Upper lobe of left lung (tissue), 6 donors: ENCODE results near the gene BANF2. TPM values are rescaled to one million over a fixed set of nuclear protein-coding genes. Genes with fewer than 3 reads are reported as not detected.

ENCODE experiments used
- ATAC-seq, 2 donors: fragments of 200-7000 bp; cut with Tn5 transposase; one replicate each; pipeline ENCODE4 v1.9.1; 2022; ENCODE audit warnings: mild to moderate bottlenecking in 2 of 2, moderate library complexity in 2 of 2; ENCODE audit not compliant: low FRiP score in 2 of 2
- DNase-seq, 2 donors: peaks; one replicate each; pipeline ENCODE4 v3.0.0-alpha.2; 2019 to 2020
- H3K27ac ChIP-seq, 4 donors: fragments of 200-600 bp; sonication (generic); one replicate each; pipeline ENCODE4 v1.5.1; 2016 to 2019
- H3K27me3 ChIP-seq, 4 donors: fragments of 200-600 bp; sonication (generic); one replicate each; pipeline ENCODE4 v1.5.1; 2017 to 2019
- H3K36me3 ChIP-seq, 4 donors: fragments of 200-600 bp; sonication (generic); one replicate each; pipeline ENCODE4 v1.5.1; 2016 to 2019
- H3K4me1 ChIP-seq, 4 donors: fragments of 200-600 bp; sonication (generic); one replicate each; pipeline ENCODE4 v1.5.1; 2018 to 2019
- H3K4me3 ChIP-seq, 4 donors: fragments of 200-600 bp; sonication (generic); one replicate each; pipeline ENCODE4 v1.5.1; 2017 to 2019; ENCODE audit warnings: mild to moderate bottlenecking in 2 of 4, moderate library complexity in 1 of 4
- H3K9me3 ChIP-seq, 4 donors: fragments of 200-600 bp; sonication (generic); one replicate each; pipeline ENCODE4 v1.5.1; 2018 to 2019
- CTCF ChIP-seq, 6 experiments: fragments of 450-650 bp in 4 of 6; fragments of 200-600 bp in 2 of 6; sonication (generic) in 2 of 6; IDR thresholded peaks; one replicate each; pipeline ENCODE4 v1.5.1; 2016 to 2019; ENCODE audit warnings: antibody characterized with exemption in 6 of 6
- EP300 ChIP-seq, 4 donors: sonication (generic); formaldehyde crosslinking; IDR thresholded peaks; one replicate each; pipeline ENCODE4 v1.5.1; 2017; ENCODE audit warnings: antibody characterized with exemption in 4 of 4, control low read depth in 2 of 4
- POLR2A ChIP-seq, 4 donors: fragments of 450-650 bp; IDR thresholded peaks; one replicate each; pipeline ENCODE4 v1.5.1; 2016 to 2017; ENCODE audit warnings: antibody characterized with exemption in 4 of 4, mild to moderate bottlenecking in 2 of 4
- POLR2AphosphoS5 ChIP-seq, 2 donors: sonication (generic); formaldehyde crosslinking; IDR thresholded peaks; one replicate each; pipeline ENCODE4 v1.5.1; 2017; ENCODE audit warnings: antibody characterized with exemption in 2 of 2
- WGBS, 2 donors: methylation state at CpG; one replicate each; pipeline ENCODE4 v1.1.5; 2017 to 2018; 5-methylcytosine and 5-hydroxymethylcytosine counted together
- total RNA-seq, 6 donors: library from RNA; depleted of rRNA in 4 of 6; stranded (reverse); fragments of >200 nt in 4 of 6; gene quantifications; one replicate each; pipeline versions ENCODE4 v1.1.0 to v1.2.1, GENCODE V29; 2016 to 2021
- donor health status: DM: no; HTN: no; CAD: no; lungs with moderate emphysema.
- donor health status: DM: no; HTN: yes; CAD: no; lungs with severe emphysema.

The BANF2 gene
- total RNA-seq, 6 donors from 2014 or later: not detected

- Histone ChIP-seq H3K36me3 (no peaks in the 10 kb centered on the region), H3K27me3 (no peaks in the 10 kb centered on the region), H3K27ac (no peak overlapping the region), H3K9me3 (no peaks in the 10 kb centered on the region), H3K4me3 (no peak overlapping the region), H3K4me1 (peaks cover 0 to 5% (median 0%) of the 10 kb centered on the region in 4 donors)
- no peak for DNase-seq
- ATAC-seq: no peak
- TF ChIP-seq POLR2AphosphoS5 (IDR thresholded peaks at IDR 0.05): no peak
- no peak for TF ChIP-seq CTCF (IDR thresholded peaks at IDR 0.05)
- TF ChIP-seq POLR2A (IDR thresholded peaks at IDR 0.05): no peak
- TF ChIP-seq EP300 (IDR thresholded peaks at IDR 0.05): no peak
- 90 to 93% methylated on average over 10 of the region's 10 CpGs for WGBS, 2 donors
Observed at GRCh38 chr20:17727351-17727750, 27.6 kb downstream of the BANF2 start.

GRCh38 chr20:17728074-17728473 is 28.3 kb downstream of the BANF2 start:
- Histone ChIP-seq H3K27ac (no peak overlapping the region), H3K4me3 (no peak overlapping the region), H3K36me3 (no peaks in the 10 kb centered on the region), H3K4me1 (peaks cover 0 to 5% (median 0%) of the 10 kb centered on the region in 4 donors), H3K27me3 (no peaks in the 10 kb centered on the region), H3K9me3 (no peaks in the 10 kb centered on the region)
- ATAC-seq: no peak
- TF ChIP-seq CTCF (IDR thresholded peaks at IDR 0.05) (no peak), POLR2A (IDR thresholded peaks at IDR 0.05) (no peak), POLR2AphosphoS5 (IDR thresholded peaks at IDR 0.05) (no peak), EP300 (IDR thresholded peaks at IDR 0.05) (no peak)
- no peak for DNase-seq
- WGBS, 2 donors: 88 to 91% methylated on average over 12 of the region's 12 CpGs

- ATAC-seq: no peak
- Histone ChIP-seq H3K27ac (no peak overlapping the region), H3K4me1 (no peaks in the 10 kb centered on the region), H3K36me3 (no peaks in the 10 kb centered on the region), H3K9me3 (no peaks in the 10 kb centered on the region), H3K4me3 (no peak overlapping the region), H3K27me3 (no peaks in the 10 kb centered on the region)
- 89 to 94% methylated on average over 10 of the region's 10 CpGs for WGBS, 2 donors
- DNase-seq: no peak
- TF ChIP-seq CTCF (IDR thresholded peaks at IDR 0.05) (no peak), POLR2A (IDR thresholded peaks at IDR 0.05) (no peak), EP300 (IDR thresholded peaks at IDR 0.05) (no peak), POLR2AphosphoS5 (IDR thresholded peaks at IDR 0.05) (no peak)
Observed at GRCh38 chr20:17730071-17730470, 30.3 kb downstream of the BANF2 start.

GRCh38 chr20:17731233-17731632 is 31.5 kb downstream of the BANF2 start:
- DNase-seq: no peak
- H3K27me3 ChIP-seq: no peaks in the 10 kb centered on the region
- no peaks in the 10 kb centered on the region for H3K4me1 ChIP-seq
- TF ChIP-seq EP300 (IDR thresholded peaks at IDR 0.05) (no peak), CTCF (IDR thresholded peaks at IDR 0.05) (no peak), POLR2A (IDR thresholded peaks at IDR 0.05) (no peak), POLR2AphosphoS5 (IDR thresholded peaks at IDR 0.05) (no peak)
- H3K27ac ChIP-seq: no peak overlapping the region
- no peak overlapping the region for H3K4me3 ChIP-seq
- no peaks in the 10 kb centered on the region for H3K9me3 ChIP-seq
- no peaks in the 10 kb centered on the region for H3K36me3 ChIP-seq
- no peak for ATAC-seq
- 91 to 97% methylated on average over 5 of the region's 5 CpGs for WGBS, 2 donors

GRCh38 chr20:17732907-17733521 is 33.2 kb downstream of the BANF2 start:
- ATAC-seq: no peak
- H3K9me3 ChIP-seq: no peaks in the 10 kb centered on the region
- no peak overlapping the region for H3K4me3 ChIP-seq
- H3K27ac ChIP-seq: no peak overlapping the region
- H3K36me3 ChIP-seq: no peaks in the 10 kb centered on the region
- H3K4me1 ChIP-seq: no peaks in the 10 kb centered on the region
- 66 to 78% methylated on average over 6 of the region's 6 CpGs for WGBS, 2 donors
- no peak for DNase-seq
- no peak for TF ChIP-seq POLR2AphosphoS5 (IDR thresholded peaks at IDR 0.05)
- TF ChIP-seq CTCF (IDR thresholded peaks at IDR 0.05): no peak
- no peak for TF ChIP-seq POLR2A (IDR thresholded peaks at IDR 0.05)
- TF ChIP-seq EP300 (IDR thresholded peaks at IDR 0.05): no peak
- H3K27me3 ChIP-seq: no peaks in the 10 kb centered on the region
